HL-60 (cell line): ENCODE data around the gene SYNGR4.

Source experiments
- DNase-seq, 2 experiments: peaks; one replicate each; pipeline ENCODE4 v3.0.0-alpha.2; 2010 to 2020; ENCODE audit warnings: low read depth in 1 of 2, low spot score in 1 of 2
- H3K27ac ChIP-seq: fragments of 250-450 bp; sonication (Bioruptor Pico); replicated peaks from 2 replicates; pipeline ENCODE4 v1.5.1; 2020; ENCODE audit warnings: mild to moderate bottlenecking, moderate library complexity
- H3K27me3 ChIP-seq: fragments of 250-450 bp; sonication (Bioruptor Pico); 2 replicates; pipeline ENCODE4 v1.5.1; 2021; ENCODE audit warnings: mild to moderate bottlenecking, moderate library complexity; ENCODE audit not compliant: insufficient read depth, poor library complexity, severe bottlenecking
- H3K4me3 ChIP-seq: replicated peaks from 2 replicates; pipeline ENCODE4 v1.5.1; 2011; ENCODE audit warnings: mild to moderate bottlenecking, control low read depth, low read length; ENCODE audit not compliant: insufficient read depth
- GABPA ChIP-seq: IDR thresholded peaks from 2 replicates; pipeline ENCODE4 v1.6.1; 2012; ENCODE audit warnings: low read depth
- POLR2AphosphoS5 ChIP-seq: IDR thresholded peaks from 2 replicates; pipeline ENCODE4 v1.6.1; 2012; ENCODE audit warnings: low read depth
- REST ChIP-seq: IDR thresholded peaks from 2 replicates; pipeline ENCODE4 v1.6.1; 2012; ENCODE audit warnings: low read depth; ENCODE audit not compliant: insufficient replicate concordance
- SPI1 ChIP-seq: IDR thresholded peaks from 2 replicates; pipeline ENCODE4 v1.6.1; 2012; ENCODE audit warnings: low read depth, mild to moderate bottlenecking, borderline replicate concordance
- TF ChIP-seq, protein P1 (sequence below): IDR thresholded peaks from one replicate; pipeline ENCODE4 v1.5.1; 2011; ENCODE audit warnings: low read length, control low read depth, inconsistent platforms; ENCODE audit not compliant: insufficient read depth

SYNGR4 gene

GRCh38 chr19:48405010-48405659 lies 41.0 kb downstream of the SYNGR4 start:
- DNase-seq, result no peak
- Histone ChIP-seq H3K27ac (no peak overlapping the region), H3K4me3 (no peak overlapping the region), H3K27me3 (no peaks in the 10 kb centered on the region)
- TF ChIP-seq POLR2AphosphoS5 (no peak), GABPA (no peak), REST (no peak), SPI1 (no peak)
- TF ChIP-seq, protein P1, sequence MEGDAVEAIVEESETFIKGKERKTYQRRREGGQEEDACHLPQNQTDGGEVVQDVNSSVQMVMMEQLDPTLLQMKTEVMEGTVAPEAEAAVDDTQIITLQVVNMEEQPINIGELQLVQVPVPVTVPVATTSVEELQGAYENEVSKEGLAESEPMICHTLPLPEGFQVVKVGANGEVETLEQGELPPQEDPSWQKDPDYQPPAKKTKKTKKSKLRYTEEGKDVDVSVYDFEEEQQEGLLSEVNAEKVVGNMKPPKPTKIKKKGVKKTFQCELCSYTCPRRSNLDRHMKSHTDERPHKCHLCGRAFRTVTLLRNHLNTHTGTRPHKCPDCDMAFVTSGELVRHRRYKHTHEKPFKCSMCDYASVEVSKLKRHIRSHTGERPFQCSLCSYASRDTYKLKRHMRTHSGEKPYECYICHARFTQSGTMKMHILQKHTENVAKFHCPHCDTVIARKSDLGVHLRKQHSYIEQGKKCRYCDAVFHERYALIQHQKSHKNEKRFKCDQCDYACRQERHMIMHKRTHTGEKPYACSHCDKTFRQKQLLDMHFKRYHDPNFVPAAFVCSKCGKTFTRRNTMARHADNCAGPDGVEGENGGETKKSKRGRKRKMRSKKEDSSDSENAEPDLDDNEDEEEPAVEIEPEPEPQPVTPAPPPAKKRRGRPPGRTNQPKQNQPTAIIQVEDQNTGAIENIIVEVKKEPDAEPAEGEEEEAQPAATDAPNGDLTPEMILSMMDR, result no peak

- Histone ChIP-seq H3K4me3 (no peak overlapping the region), H3K27ac (no peak overlapping the region), H3K27me3 (no peaks in the 10 kb centered on the region)
- TF ChIP-seq POLR2AphosphoS5, result no peak
- TF ChIP-seq, protein P1, result no peak
- no peak for TF ChIP-seq SPI1
- no peak for TF ChIP-seq GABPA
- TF ChIP-seq REST, result no peak
- DNase-seq, result no peak
Observed at GRCh38 chr19:48405850-48406249, 41.7 kb downstream of the SYNGR4 start.

GRCh38 chr19:48413879-48414587 lies 49.9 kb downstream of the SYNGR4 start:
- Histone ChIP-seq H3K4me3 (no peak overlapping the region), H3K27me3 (peaks cover 13% of the 10 kb centered on the region), H3K27ac (no peak overlapping the region)
- TF ChIP-seq GABPA (no peak), POLR2AphosphoS5 (no peak), SPI1 (no peak), REST (no peak)
- TF ChIP-seq, protein P1, result no peak
- DNase-seq, result no peak
